GM19452 (cell line): ENCODE results near the gene MTLN.
"Not testable (repeated sequence)": the region's sequence is repeated elsewhere in the genome, so short reads cannot be mapped to it uniquely, and the experiment has no call there.

Source experiments
- ATAC-seq: cut with Tn5 transposase; IDR thresholded peaks from one replicate; pipeline ENCODE4 v1.9.1; 2021; ENCODE audit not compliant: unreplicated experiment

MTLN gene

DNA sequence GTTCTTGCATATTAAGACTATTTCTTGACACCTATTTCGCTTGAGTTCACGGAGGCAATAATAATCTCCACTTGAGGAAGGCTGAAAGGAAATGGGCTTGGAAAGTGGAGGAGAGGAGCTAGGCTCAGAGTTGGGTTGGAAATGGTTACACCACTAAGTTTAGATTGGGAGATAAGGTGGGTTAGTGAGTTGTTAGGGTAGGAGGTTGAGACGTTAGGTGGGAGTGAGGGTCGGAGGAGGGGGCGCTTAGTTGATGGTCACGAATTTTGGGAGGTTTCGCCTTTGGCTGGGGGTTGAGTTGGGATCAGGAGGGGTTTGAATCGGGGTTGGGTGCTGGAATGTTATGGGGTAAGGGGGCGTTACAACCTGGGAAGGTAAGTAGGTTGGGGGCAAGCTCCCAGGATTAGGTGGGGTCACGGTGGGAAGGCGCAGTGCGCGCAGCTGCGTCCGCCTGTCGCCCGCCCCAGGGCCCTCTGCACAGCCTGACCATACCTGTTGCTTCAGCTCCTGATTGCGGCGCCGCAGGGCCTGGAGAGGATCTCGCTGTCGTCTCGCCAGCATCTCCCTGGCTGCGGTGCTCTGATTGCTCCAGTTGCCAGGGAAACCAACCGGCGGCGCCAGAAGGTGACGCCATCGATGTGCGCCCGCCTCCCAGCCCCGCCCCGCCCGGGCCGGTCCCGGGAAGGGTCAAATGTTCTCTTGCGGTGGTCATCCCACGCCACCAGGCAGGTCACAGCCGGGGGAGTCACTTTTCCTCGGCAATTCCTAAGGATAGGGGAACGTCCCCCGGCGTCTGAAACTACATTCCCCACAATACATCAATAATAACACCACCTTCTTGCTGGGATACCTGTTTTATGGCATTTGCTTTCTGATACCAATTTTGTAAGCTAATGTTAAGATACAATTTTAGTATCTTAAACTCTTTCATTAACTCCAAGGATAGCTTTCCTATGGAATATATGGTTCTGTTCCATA is 7.7 kb downstream of the MTLN start, which contains the start of gene NPHP1:
Gene NPHP1 (minus strand): TSS at position 606 of the 978 bp plus-strand sequence. CDS start 45 bp downstream, at position 561.
- peak; percentile 96 for ATAC-seq

DNA sequence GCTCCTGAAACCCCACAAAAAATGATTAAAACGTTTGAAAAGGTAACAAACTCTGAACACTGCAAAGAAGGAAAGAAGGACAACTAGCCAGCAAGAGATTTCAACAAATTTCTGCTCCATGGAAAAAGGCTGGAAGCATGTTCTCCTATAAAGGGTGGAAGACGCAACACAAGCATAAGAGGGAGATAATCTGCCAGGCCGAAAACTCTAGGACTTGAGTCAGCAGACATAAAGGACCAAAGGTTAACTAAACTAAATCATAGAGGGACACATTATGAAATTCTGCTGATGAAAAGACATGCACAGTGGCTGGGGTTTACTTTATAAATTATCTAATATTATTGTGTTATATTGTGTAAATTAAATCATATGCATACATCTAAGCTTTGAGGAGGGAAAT is 14.3 kb downstream of the MTLN start:
- ATAC-seq: no peak

DNA sequence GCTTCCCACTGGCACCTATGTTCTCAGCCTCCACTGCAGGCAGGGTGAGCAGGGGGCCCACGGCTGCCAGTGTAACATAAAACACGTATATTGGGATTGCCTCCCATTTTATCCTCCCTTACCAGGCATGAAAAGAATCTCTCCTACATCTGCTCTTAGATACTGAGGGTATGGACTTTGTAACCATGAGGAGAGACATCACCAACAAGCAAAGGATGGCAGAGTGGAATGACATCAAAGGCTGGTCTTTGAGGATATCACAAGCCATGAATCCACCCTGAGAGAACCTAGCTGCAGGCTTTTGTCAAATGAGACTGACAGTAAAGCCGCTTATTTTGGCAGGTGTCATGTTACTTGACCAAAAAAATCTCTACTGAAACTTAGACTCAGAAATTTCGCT is 14.9 kb downstream of the MTLN start:
- no peak for ATAC-seq

DNA sequence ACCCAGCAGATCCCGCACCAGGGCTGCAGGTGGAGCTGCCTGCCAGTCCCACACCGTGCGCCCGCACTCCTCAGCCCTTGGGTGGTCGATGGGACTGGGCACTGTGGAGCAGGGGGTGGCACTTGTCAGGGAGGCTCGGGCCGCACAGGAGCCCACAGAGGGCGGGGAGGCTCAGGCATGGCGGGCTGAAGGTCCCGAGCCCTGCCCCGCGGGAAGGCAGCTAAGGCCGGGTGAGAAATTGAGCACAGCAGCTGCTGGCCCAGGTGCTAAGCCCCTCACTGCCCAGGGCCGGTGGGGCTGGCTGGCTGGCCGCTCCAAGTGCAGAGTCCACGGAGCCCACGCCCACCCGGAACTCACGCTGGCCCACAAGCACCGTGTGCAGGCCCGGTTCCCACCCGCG is 22.2 kb downstream of the MTLN start:
- ATAC-seq: not testable (repeated sequence)

DNA sequence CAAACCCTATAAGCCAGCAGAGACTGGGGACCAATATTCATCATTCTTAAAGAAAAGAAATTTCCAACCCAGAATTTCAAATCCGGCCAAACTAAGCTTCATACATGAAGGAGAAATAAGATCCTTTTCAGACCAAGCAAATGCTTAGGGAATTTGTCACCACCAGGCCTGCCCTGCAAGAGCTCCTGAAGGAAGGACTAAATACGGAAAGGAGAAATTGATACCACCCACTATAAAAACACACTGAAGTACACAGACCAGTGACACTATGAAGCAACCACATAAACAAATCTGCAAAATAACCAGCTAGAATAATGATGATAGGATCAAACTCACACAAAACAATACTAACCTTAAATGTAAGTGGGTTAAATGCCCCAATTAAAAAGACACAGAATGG is 29.9 kb downstream of the MTLN start:
- no peak for ATAC-seq

DNA sequence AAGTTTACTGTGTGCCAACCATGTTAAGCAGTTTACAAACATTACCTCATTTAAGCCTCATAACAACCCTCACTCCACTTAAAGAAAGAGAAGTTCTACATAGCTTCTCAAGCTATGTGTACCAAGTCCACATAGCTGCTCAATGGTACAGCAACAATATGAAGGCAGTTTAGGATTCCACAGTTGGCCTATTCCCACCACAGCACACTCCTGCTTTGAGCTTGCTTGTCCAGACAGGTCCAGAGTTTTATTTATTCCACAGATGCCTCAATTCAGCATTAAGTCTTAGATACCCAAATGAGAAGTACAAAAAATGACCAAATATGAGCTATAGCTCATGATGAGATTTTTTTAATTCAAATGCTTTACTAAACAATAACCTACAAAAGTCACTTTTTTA is 32.3 kb downstream of the MTLN start:
- ATAC-seq: no peak

DNA sequence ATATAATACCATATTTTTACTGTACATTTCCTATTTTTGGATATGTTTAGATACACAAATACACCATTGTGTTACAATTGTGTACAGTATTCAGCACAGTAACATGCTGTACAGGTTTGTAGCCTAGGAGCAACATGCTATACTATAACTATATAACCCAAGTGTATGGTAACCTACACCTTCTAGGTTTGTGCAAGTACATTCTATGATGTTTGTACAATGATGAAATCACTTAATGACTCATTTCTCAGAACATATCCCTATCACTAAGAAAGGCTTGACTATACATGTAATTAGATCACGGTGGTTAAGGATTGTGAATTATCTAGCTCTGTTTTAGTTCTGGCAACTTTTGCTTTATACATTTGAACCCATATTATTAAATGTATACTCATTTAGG is 38.8 kb downstream of the MTLN start:
- no peak for ATAC-seq

DNA sequence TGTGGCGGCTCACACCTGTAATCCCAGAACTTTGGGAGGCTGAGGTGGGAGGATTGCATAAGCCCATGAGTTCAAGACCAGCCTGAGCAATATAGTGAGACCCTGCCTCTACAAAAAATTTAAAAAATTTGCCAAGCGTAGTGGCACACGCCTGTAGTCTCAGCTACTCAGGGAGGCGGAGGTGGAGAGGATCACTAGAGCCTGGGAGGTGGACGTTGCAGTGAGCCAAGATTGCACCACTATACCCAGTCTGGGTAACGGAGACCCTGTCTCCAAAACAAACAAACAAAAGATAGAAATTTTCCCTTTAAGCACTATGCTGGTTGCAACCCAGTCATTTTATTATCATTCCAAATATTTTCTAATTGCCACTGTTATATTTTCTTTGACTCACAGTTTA is 39.8 kb downstream of the MTLN start:
- ATAC-seq: no peak

DNA sequence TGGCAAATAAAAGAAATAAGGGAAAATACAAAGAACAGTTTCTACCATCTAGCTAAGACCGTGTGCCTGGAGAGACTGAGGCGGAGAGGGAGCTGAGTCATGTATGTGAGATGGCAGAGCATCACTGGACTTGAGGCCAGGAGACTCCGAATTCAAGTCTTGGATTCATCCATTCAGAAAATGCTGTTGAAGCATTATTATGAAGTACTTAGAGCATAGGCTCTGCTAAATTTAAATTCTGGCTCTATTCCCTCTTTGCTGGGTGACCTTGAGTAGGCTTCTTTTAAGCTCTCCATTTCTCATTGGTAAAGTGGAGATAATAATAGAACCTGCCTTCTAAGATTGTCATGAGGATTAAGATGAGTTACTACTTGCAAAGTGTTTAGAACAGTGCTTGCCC is 42.2 kb downstream of the MTLN start:
- ATAC-seq: no peak

DNA sequence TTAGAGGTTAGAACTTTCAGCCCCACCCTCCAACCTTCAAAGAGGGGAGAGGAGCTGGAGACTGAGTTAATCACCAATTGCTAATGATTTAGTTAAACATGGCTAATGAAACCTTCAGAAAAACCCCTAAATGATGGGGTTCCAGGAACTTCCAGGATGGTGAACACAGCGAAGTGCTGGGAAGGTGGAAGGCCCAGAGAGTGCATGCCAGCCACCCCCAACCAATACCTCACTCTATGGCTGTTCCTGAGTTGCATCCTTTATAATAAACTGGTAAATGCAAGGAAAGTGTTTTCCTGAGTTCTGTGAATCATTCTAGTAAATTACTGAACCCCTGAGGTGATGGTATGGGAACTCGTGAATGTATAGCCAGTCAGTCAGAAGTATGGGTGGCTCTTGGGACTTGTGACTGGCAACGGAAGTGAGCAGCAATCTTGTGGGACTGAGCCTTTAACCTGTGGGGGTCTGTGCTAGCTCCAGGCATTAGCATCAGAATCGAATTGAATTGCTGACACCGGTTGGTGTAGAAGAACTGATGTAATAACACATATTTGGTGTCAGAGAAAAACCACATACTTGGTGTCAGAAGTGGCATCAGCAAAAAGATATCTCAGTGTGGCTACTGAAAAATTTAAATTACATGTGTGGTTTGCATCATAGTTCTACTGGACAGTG is 44.9 kb downstream of the MTLN start:
- ATAC-seq: no peak

DNA sequence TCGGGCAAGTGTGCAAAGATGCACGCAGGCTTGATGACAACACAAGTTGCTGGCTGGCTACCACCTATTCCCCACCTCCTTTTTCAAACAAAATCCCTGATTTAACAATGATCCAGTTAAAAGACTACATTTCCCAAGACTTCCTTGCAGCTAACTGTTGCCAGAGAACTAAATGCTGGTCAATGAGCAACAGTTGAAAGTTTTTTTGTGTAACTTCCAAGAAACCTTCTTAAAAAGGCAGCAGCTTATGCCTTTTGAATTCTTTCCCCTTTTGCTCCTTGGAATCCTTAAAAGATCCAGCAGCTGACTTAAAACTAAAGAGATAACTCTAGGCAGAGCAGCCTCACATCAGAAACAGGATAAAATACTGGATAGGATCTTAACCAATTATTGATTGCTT is 46.1 kb downstream of the MTLN start:
- no peak for ATAC-seq
